ENCODE measurements around the gene GADD45B. TPM values are rescaled to one million over a fixed set of nuclear protein-coding genes. Genes with fewer than 3 reads are reported as not detected.
"Not testable (repeated sequence)": the region's sequence is repeated elsewhere in the genome, so short reads cannot be mapped to it uniquely, and the experiment has no call there.

Gene GADD45B
- total RNA-seq, 1 donor from 2014 or later = 4.7 TPM

GRCh38 chr19:2517881-2518601, 42.1 kb downstream of the GADD45B start:
- DNase-seq = no peak

GRCh38 chr19:2518856-2519255, 42.9 kb downstream of the GADD45B start:
- DNase-seq = not testable (repeated sequence)

- no peak for DNase-seq
Measured at GRCh38 chr19:2519482-2519881, 43.6 kb downstream of the GADD45B start.

- DNase-seq = peak; percentile 30
Measured at GRCh38 chr19:2523630-2524311, 47.8 kb downstream of the GADD45B start.

GRCh38 chr19:2524361-2524839, 48.5 kb downstream of the GADD45B start:
- DNase-seq = no peak

- peak; percentile 56 for DNase-seq
Measured at GRCh38 chr19:2524840-2525723, 49.2 kb downstream of the GADD45B start.

- DNase-seq = no peak
Measured at GRCh38 chr19:2527171-2527570, 51.2 kb downstream of the GADD45B start.

GRCh38 chr19:2527686-2528085, 51.8 kb downstream of the GADD45B start:
- DNase-seq = no peak

Small RNA genes within 50 kb of the gene (small RNA-seq; reads per million reads assigned to genes)
- not detected for gene RNU6-993P

Other genes starting within 250 kb of the GADD45B start
- gene PLEKHJ1, start 239.8 kb upstream of the GADD45B start, total RNA-seq = 35.7 TPM
- gene SF3A2, start 239.3 kb upstream of the GADD45B start, total RNA-seq = 26.4 TPM
- not detected for gene AMH, start 226.8 kb upstream of the GADD45B start, total RNA-seq
- gene JSRP1, start 219.7 kb upstream of the GADD45B start, total RNA-seq = not detected
- not detected for gene PEAK3, start 194.0 kb upstream of the GADD45B start, total RNA-seq
- gene LINGO3, start 168.0 kb upstream of the GADD45B start, total RNA-seq = 0.62 TPM
- gene LSM7, start 147.5 kb upstream of the GADD45B start, total RNA-seq = 61.6 TPM
- gene SPPL2B, start 147.4 kb upstream of the GADD45B start, total RNA-seq = 22.6 TPM
- 0.16 TPM for gene TMPRSS9, start 115.9 kb upstream of the GADD45B start, total RNA-seq
- gene TIMM13, start 48.5 kb upstream of the GADD45B start, total RNA-seq = 16.2 TPM
- 36.2 TPM for gene LMNB2, start 19.2 kb upstream of the GADD45B start, total RNA-seq
- 4.2 TPM for gene GNG7, start 226.6 kb downstream of the GADD45B start, total RNA-seq
- gene DIRAS1, start 245.2 kb downstream of the GADD45B start, total RNA-seq = 23.1 TPM

All from occipital lobe (tissue), 3 donors.